Prostate gland (tissue), 2 donors: ENCODE measurements around the gene RAPGEF2. TPM values are rescaled to one million over a fixed set of nuclear protein-coding genes. Genes with fewer than 3 reads are reported as not detected.
"Not testable (repeated sequence)": the region's sequence is repeated elsewhere in the genome, so short reads cannot be mapped to it uniquely, and the experiment has no call there.

ENCODE experiments used
- DNase-seq: peaks from one replicate; pipeline ENCODE4 v3.0.0-alpha.2; 2019; ENCODE audit warnings: low spot score
- H3K27ac ChIP-seq, 2 donors: fragments of 200-600 bp; sonication (generic); 2 replicates each; pipeline ENCODE4 v1.5.1; 2017 to 2019
- H3K27me3 ChIP-seq: fragments of 200-600 bp; sonication (generic); replicated peaks from 2 replicates; pipeline ENCODE4 v1.5.1; 2019; ENCODE audit not compliant: insufficient read depth
- H3K36me3 ChIP-seq, 2 donors: fragments of 200-600 bp; sonication (generic); 1 replicate in 1 of 2; 2 replicates in 1 of 2; pipeline versions ENCODE4 v1.5.1 to v1.8.1; 2017 to 2019
- H3K4me1 ChIP-seq: fragments of 200-600 bp; sonication (generic); replicated peaks from 2 replicates; pipeline ENCODE4 v1.5.1; 2019
- H3K4me3 ChIP-seq, 2 donors: fragments of 200-600 bp; sonication (generic); 2 replicates each; pipeline ENCODE4 v1.5.1; 2017 to 2019
- H3K9me3 ChIP-seq: fragments of 200-600 bp; sonication (generic); 2 replicates; pipeline ENCODE4 v1.5.1; 2017
- CTCF ChIP-seq, 4 experiments: fragments of 200-600 bp in 2 of 4; fragments of 450-650 bp in 2 of 4; sonication (generic) in 2 of 4; IDR thresholded peaks; 1 replicate in 3 of 4; 2 replicates in 1 of 4; pipeline ENCODE4 v1.5.1; 2016 to 2019; ENCODE audit warnings: antibody characterized with exemption in 4 of 4, mild to moderate bottlenecking in 2 of 4, moderate library complexity in 2 of 4
- POLR2A ChIP-seq: fragments of 450-650 bp; IDR thresholded peaks from one replicate; pipeline ENCODE4 v1.6.1; 2016; ENCODE audit warnings: antibody characterized with exemption, mild to moderate bottlenecking
- POLR2AphosphoS5 ChIP-seq: sonication (generic); formaldehyde crosslinking; IDR thresholded peaks from one replicate; pipeline ENCODE4 v1.6.1; 2017; ENCODE audit warnings: antibody characterized with exemption
- WGBS: methylation state at CpG from one replicate; pipeline ENCODE4 v1.1.5; 2018; 5-methylcytosine and 5-hydroxymethylcytosine counted together
- intact Hi-C: fragments of 100-400 bp; cut with DNase I; formaldehyde crosslinking; loops from one replicate; pipeline ENCODE4 v1.14.2; 2022
- total RNA-seq, 2 donors: library from RNA; depleted of rRNA; stranded (reverse); fragments of >200 nt; gene quantifications; one replicate each; pipeline ENCODE4 v1.1.0, GENCODE V29; 2016

RAPGEF2 gene
- total RNA-seq, 2 donors from 2014 or later: 29.2 to 29.5 TPM

- 97% methylated on average over 5 of the region's 5 CpGs for WGBS
- intact Hi-C loops: no loop called here
- TF ChIP-seq CTCF (IDR thresholded peaks at IDR 0.05) (no peak), POLR2A (no peak), POLR2AphosphoS5 (no peak)
Measured at GRCh38 chr4:159376289-159376688, 273.4 kb downstream of the RAPGEF2 start.

GRCh38 chr4:159378056-159378616, 275.3 kb downstream of the RAPGEF2 start:
- H3K4me3 ChIP-seq: no peak overlapping the region
- no peak overlapping the region for H3K27ac ChIP-seq
- intact Hi-C loops: no loop called here
- H3K9me3 ChIP-seq: no peaks in the 10 kb centered on the region
- no peaks in the 10 kb centered on the region for H3K4me1 ChIP-seq
- DNase-seq: no peak
- H3K36me3 ChIP-seq: no peaks in the 10 kb centered on the region
- H3K27me3 ChIP-seq: no peaks in the 10 kb centered on the region
- WGBS: 96% methylated on average over 15 of the region's 28 CpGs
- no peak for TF ChIP-seq POLR2A
- no peak for TF ChIP-seq POLR2AphosphoS5
- no peak for TF ChIP-seq CTCF (IDR thresholded peaks at IDR 0.05)

More at GRCh38 chr4:159376289-159376688, 273.4 kb downstream of the RAPGEF2 start:
- DNase-seq: no peak
- no peaks in the 10 kb centered on the region for H3K27me3 ChIP-seq
- H3K27ac ChIP-seq: no peak overlapping the region
- H3K4me3 ChIP-seq: no peak overlapping the region
- no peaks in the 10 kb centered on the region for H3K9me3 ChIP-seq
- H3K36me3 ChIP-seq: no peaks in the 10 kb centered on the region
- no peaks in the 10 kb centered on the region for H3K4me1 ChIP-seq

- intact Hi-C loops, H3K27ac ChIP-seq, H3K27me3 ChIP-seq, H3K36me3 ChIP-seq, DNase-seq, H3K9me3 ChIP-seq, H3K4me3 ChIP-seq, H3K4me1 ChIP-seq: not testable (repeated sequence)
- 76% methylated on average over 10 of the region's 10 CpGs for WGBS
Measured at GRCh38 chr4:159379064-159379463, 276.2 kb downstream of the RAPGEF2 start.

- H3K27me3 ChIP-seq: no peaks in the 10 kb centered on the region
- H3K4me3 ChIP-seq: no peak overlapping the region
- no peaks in the 10 kb centered on the region for H3K4me1 ChIP-seq
- 94% methylated on average over 2 of the region's 2 CpGs for WGBS
- no peak for DNase-seq
- TF ChIP-seq POLR2AphosphoS5 (no peak), POLR2A (no peak)
- intact Hi-C loops: no loop called here
- H3K27ac ChIP-seq: no peak overlapping the region
- no peaks in the 10 kb centered on the region for H3K36me3 ChIP-seq
- no peaks in the 10 kb centered on the region for H3K9me3 ChIP-seq
Measured at GRCh38 chr4:159379836-159380235, 277.0 kb downstream of the RAPGEF2 start.

- DNase-seq: no peak
- intact Hi-C loops: no loop called here
- Histone ChIP-seq H3K27ac (no peak overlapping the region), H3K4me3 (no peak overlapping the region), H3K9me3 (no peaks in the 10 kb centered on the region), H3K4me1 (no peaks in the 10 kb centered on the region), H3K36me3 (no peaks in the 10 kb centered on the region), H3K27me3 (no peaks in the 10 kb centered on the region)
- TF ChIP-seq CTCF (IDR thresholded peaks at IDR 0.05): no peak
- no peak for TF ChIP-seq POLR2AphosphoS5
- TF ChIP-seq POLR2A: no peak
- 79% methylated on average over 8 of the region's 8 CpGs for WGBS
Measured at GRCh38 chr4:159382856-159383561, 280.1 kb downstream of the RAPGEF2 start.

GRCh38 chr4:159383562-159383931, 280.7 kb downstream of the RAPGEF2 start:
- no peaks in the 10 kb centered on the region for H3K36me3 ChIP-seq
- no peaks in the 10 kb centered on the region for H3K4me1 ChIP-seq
- DNase-seq: no peak
- H3K27ac ChIP-seq: no peak overlapping the region
- intact Hi-C loops: no loop called here
- TF ChIP-seq CTCF (IDR thresholded peaks at IDR 0.05) (no peak), POLR2AphosphoS5 (no peak), POLR2A (no peak)
- no peaks in the 10 kb centered on the region for H3K27me3 ChIP-seq
- H3K4me3 ChIP-seq: no peak overlapping the region
- WGBS: 83% methylated on average over 3 of the region's 3 CpGs
- H3K9me3 ChIP-seq: no peaks in the 10 kb centered on the region
